Endothelial cell of umbilical vein (primary cell): ENCODE results near the gene TLR5. TPM values are rescaled to one million over a fixed set of nuclear protein-coding genes. Genes with fewer than 3 reads are reported as not detected.

Experiments
- BruUV-seq: library from RNA; stranded (reverse); fragments of 400-500 nt; replicated peaks from 2 replicates; lab custom pipeline; 2021; lab: Mats Ljungman, UMichigan
- CTCF ChIA-PET: fragments of 300-600, 350-600 bp; sonication (Branson Sonifier 250); formaldehyde crosslinking; loops from one replicate; lab custom pipeline; 2021; ENCODE audit warnings: antibody characterized with exemption, inconsistent platforms; lab: Charles Lee
- POLR2A ChIA-PET: fragments of 300-600, 350-600 bp; sonication (Branson Sonifier 250); formaldehyde crosslinking; loops from one replicate; lab custom pipeline; 2021; ENCODE audit warnings: antibody characterized with exemption, inconsistent platforms; lab: Charles Lee
- DNase-seq: peaks from one replicate; pipeline ENCODE4 v3.0.0-alpha.2; 2011; ENCODE audit warnings: low read depth, low spot score
- FAIRE-seq: peaks from 2 replicates; lab custom pipeline; 2011; peaks lifted over from hg19 to GRCh38; lab: Jason Lieb, UNC
- H2AFZ ChIP-seq: 2 replicates; pipeline ENCODE4 v1.6.0; 2012; ENCODE audit warnings: low read depth, low read length, control low read depth, inconsistent platforms
- H3K27ac ChIP-seq: 2 replicates; pipeline ENCODE4 v1.5.1; 2011; ENCODE audit warnings: low read depth, mild to moderate bottlenecking, control low read depth, low read length, moderate library complexity; ENCODE audit not compliant: insufficient read depth
- H3K27me3 ChIP-seq, 2 experiments: 2 replicates each; pipeline versions ENCODE4 v1.6.0 to v1.6.1; 2011; ENCODE audit warnings: low read length in 2 of 2, mixed read lengths in 1 of 2; ENCODE audit not compliant: control insufficient read depth in 2 of 2, insufficient read depth in 2 of 2
- H3K36me3 ChIP-seq, 2 experiments: 2 replicates in 1 of 2; 3 replicates in 1 of 2; pipeline ENCODE4 v1.5.1; 2011; ENCODE audit warnings: low read length in 2 of 2, mild to moderate bottlenecking in 1 of 2, moderate library complexity in 1 of 2; ENCODE audit not compliant: control insufficient read depth in 2 of 2, insufficient read depth in 2 of 2; ENCODE audit errors: extremely low read depth in 1 of 2
- H3K4me1 ChIP-seq: 3 replicates; pipeline ENCODE4 v1.5.1; 2011; ENCODE audit warnings: mild to moderate bottlenecking, low read length; ENCODE audit not compliant: control insufficient read depth, insufficient read depth; ENCODE audit errors: extremely low read depth
- H3K4me2 ChIP-seq: 2 replicates; pipeline ENCODE4 v1.6.1; 2011; ENCODE audit warnings: low read length, control low read depth, mixed read lengths; ENCODE audit not compliant: insufficient read depth
- H3K4me3 ChIP-seq, 3 experiments: fragments of 200-600 bp in 1 of 3; sonication (generic), shearing (Covaris generic) in 1 of 3; replicated peaks in 1 of 3; 2 replicates each; pipeline ENCODE4 v1.5.1; 2011 to 2016; ENCODE audit warnings: control low read depth in 3 of 3, low read length in 3 of 3, mild to moderate bottlenecking in 2 of 3, inconsistent platforms in 1 of 3, low read depth in 1 of 3, moderate library complexity in 1 of 3; ENCODE audit not compliant: insufficient read depth in 1 of 3
- H3K79me2 ChIP-seq: 2 replicates; pipeline ENCODE4 v1.6.0; 2012; ENCODE audit warnings: low read length, inconsistent platforms; ENCODE audit not compliant: control insufficient read depth, insufficient read depth
- H3K9ac ChIP-seq: replicated peaks from 2 replicates; pipeline ENCODE3; 2011; ENCODE audit warnings: low read length, control low read depth; ENCODE audit not compliant: insufficient read depth; ENCODE audit errors: extremely low read depth
- H3K9me1 ChIP-seq: replicated peaks from 3 replicates; pipeline ENCODE4 v1.6.0; 2011; ENCODE audit warnings: mild to moderate bottlenecking, low read length; ENCODE audit not compliant: control insufficient read depth, insufficient read depth; ENCODE audit errors: extremely low read depth
- H3K9me3 ChIP-seq: replicated peaks from 2 replicates; pipeline ENCODE4 v1.5.1; 2012; ENCODE audit warnings: low read length, inconsistent platforms; ENCODE audit not compliant: control insufficient read depth, insufficient read depth
- H4K20me1 ChIP-seq: replicated peaks from 2 replicates; pipeline ENCODE3; 2011; ENCODE audit warnings: mild to moderate bottlenecking, low read length; ENCODE audit not compliant: control insufficient read depth, insufficient read depth; ENCODE audit errors: extremely low read depth
- CTCF ChIP-seq, 2 donors: IDR thresholded peaks; 1 replicate in 1 of 2; 2 replicates in 1 of 2; pipeline ENCODE4 v1.5.1; 2011; ENCODE audit warnings: low read length in 2 of 2, mild to moderate bottlenecking in 2 of 2, moderate library complexity in 2 of 2, control low read depth in 1 of 2, inconsistent platforms in 1 of 2, low read depth in 1 of 2; ENCODE audit not compliant: insufficient read depth in 1 of 2; ENCODE audit errors: extremely low read depth in 1 of 2
- EZH2 ChIP-seq: IDR thresholded peaks from 2 replicates; pipeline ENCODE4 v1.6.1; 2012; ENCODE audit warnings: borderline replicate concordance, low read depth, mild to moderate bottlenecking, moderate library complexity, low read length, inconsistent platforms; ENCODE audit not compliant: severe bottlenecking
- FOS ChIP-seq: IDR thresholded peaks from 2 replicates; pipeline ENCODE4 v1.6.1; 2011; ENCODE audit warnings: mild to moderate bottlenecking, low read length, moderate library complexity, borderline replicate concordance; ENCODE audit not compliant: insufficient read depth
- GATA2 ChIP-seq: IDR thresholded peaks from 2 replicates; pipeline ENCODE4 v1.7.0; 2011; ENCODE audit warnings: low read depth, mild to moderate bottlenecking, moderate library complexity, mixed read lengths, low read length; ENCODE audit not compliant: insufficient read length, insufficient read depth
- JUN ChIP-seq: IDR thresholded peaks from 2 replicates; pipeline ENCODE4 v1.6.1; 2011; ENCODE audit warnings: borderline replicate concordance, low read depth; ENCODE audit not compliant: insufficient read length, insufficient read depth
- MAX ChIP-seq: IDR thresholded peaks from 2 replicates; pipeline ENCODE4 v1.6.1; 2011; ENCODE audit not compliant: insufficient read depth, insufficient read length
- MYC ChIP-seq: IDR thresholded peaks from one replicate; pipeline ENCODE4 v1.6.1; 2011; ENCODE audit warnings: mild to moderate bottlenecking, low read depth, low read length
- POLR2A ChIP-seq: IDR thresholded peaks from 2 replicates; pipeline ENCODE4 v1.6.1; 2012; ENCODE audit warnings: low read depth, mild to moderate bottlenecking, control low read depth, low read length
- POLR2AphosphoS5 ChIP-seq: IDR thresholded peaks from 2 replicates; pipeline ENCODE4 v1.6.1; 2012; ENCODE audit warnings: low read depth, mild to moderate bottlenecking, control low read depth, low read length, moderate library complexity; ENCODE audit not compliant: insufficient read depth
- dilution Hi-C: fragments of 300-500 bp; cut with MboI; formaldehyde crosslinking; loops from one replicate; pipeline ENCODE4 v1.15.0; 2019; ENCODE audit warnings: low sequenced_read_pairs; ENCODE audit not compliant: extremely low pct_ligation_motif_present
- intact Hi-C: fragments of 100-400 bp; cut with micrococcal nuclease; formaldehyde crosslinking; loops from one replicate; pipeline ENCODE4 v1.10.0; 2022
- polyA plus RNA-seq, 4 experiments: library from polyadenylated mRNA; depleted of rRNA in 3 of 4; stranded (reverse) in 3 of 4; unstranded in 1 of 4; fragments of >200 nt; gene quantifications; 2 replicates each; pipeline versions ENCODE4 v1.2.1 to v1.2.3, GENCODE V29; 2011 to 2012; ENCODE audit warnings: missing spikeins in 1 of 4
- total RNA-seq: library from RNA; stranded (reverse); gene quantifications from 2 replicates; pipeline ENCODE4 v1.2.3, GENCODE V29; 2021

TLR5 gene
- total and polyA plus RNA-seq, 2 donors (not counting 3 experiments of a cell fraction or from before 2014, with no cell fraction given) = 0.15 to 0.25 TPM

GRCh38 chr1:223059526-223059925 is 83.5 kb downstream of the TLR5 start:
- no peaks in the 10 kb centered on the region for H3K36me3 ChIP-seq
- CTCF ChIA-PET = interaction anchor here (0.9 kb wide), 1 partner anchor 64 kb away, joined by 4 read pairs; no protein-coding TSS in a partner anchor
- no TSS peak for BruUV-seq
- FAIRE-seq (no peak), DNase-seq (no peak)
- POLR2A ChIA-PET = no interaction called here
- H3K9me1 ChIP-seq = no peaks in the 10 kb centered on the region
- peaks cover 0 to 3% of the 10 kb centered on the region in 2 experiments for H3K27me3 ChIP-seq
- H3K27ac ChIP-seq = no peak overlapping the region
- TF ChIP-seq POLR2AphosphoS5 (no peak), POLR2A (no peak), EZH2 (no peak), FOS (no peak), MAX (no peak), MYC (no peak), CTCF (IDR thresholded peaks at IDR 0.05; ENCODE audit: extremely low read depth in 1 of 2, insufficient read depth in 1 of 2, low read depth in 1 of 2, low read length in 2 of 2) (no peak), GATA2 (no peak), JUN (no peak)
- H4K20me1 ChIP-seq = no peaks in the 10 kb centered on the region
- H3K79me2 ChIP-seq = no peaks in the 10 kb centered on the region
- no peaks in the 10 kb centered on the region for H3K9me3 ChIP-seq
- no peak overlapping the region for H3K4me3 ChIP-seq
- no peaks in the 10 kb centered on the region for H3K4me1 ChIP-seq
- intact Hi-C loops = no loop called here
- H2AFZ ChIP-seq = no peak overlapping the region
- H3K9ac ChIP-seq = no peak overlapping the region
- H3K4me2 ChIP-seq = no peak overlapping the region
- dilution Hi-C loops = no loop called here

Other genes starting within 250 kb of the TLR5 start
- gene SUSD4, start 220.9 kb upstream of the TLR5 start, total RNA-seq = not detected in 2 replicates
- gene SUSD4, start 220.9 kb upstream of the TLR5 start, polyA plus RNA-seq = not detected in 2 replicates